GM18519 (cell line): ENCODE results near the gene SNX33.

Source experiments
- ATAC-seq: cut with Tn5 transposase; IDR thresholded peaks from one replicate; pipeline ENCODE4 v1.9.1; 2021; ENCODE audit warnings: mild to moderate bottlenecking, moderate library complexity; ENCODE audit not compliant: unreplicated experiment, low FRiP score

The SNX33 gene

GRCh38 chr15:75640483-75641178 is 7.1 kb upstream of the SNX33 start:
- peak; percentile 18 for ATAC-seq

- ATAC-seq, result no peak
These were observed 6.6 kb upstream of the SNX33 start for GRCh38 chr15:75641179-75641503.

DNA sequence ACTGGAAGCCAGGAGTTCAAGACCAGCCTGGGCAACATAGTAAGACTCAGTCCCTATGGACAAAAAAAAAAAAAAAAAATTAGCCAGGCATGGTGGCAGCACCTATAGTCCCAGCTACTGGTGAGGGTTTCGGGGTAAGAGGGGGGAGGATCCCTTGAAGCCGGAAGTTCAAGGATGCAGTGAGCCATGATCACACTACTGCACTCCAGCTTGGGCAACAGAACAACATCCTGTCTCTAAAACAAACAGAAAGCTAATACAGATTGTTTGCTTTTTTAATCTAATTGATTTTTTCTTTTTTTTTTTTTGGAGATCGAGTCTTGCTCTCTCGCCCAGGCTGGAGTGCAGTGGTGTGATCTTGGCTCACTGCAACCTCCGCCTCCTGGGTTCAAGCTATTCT is 6.1 kb upstream of the SNX33 start:
- ATAC-seq, result no peak

- ATAC-seq, result no peak
These were observed 3.3 kb upstream of the SNX33 start for GRCh38 chr15:75644376-75644775.

- ATAC-seq, result no peak
These were observed 1.4 kb upstream of the SNX33 start for GRCh38 chr15:75646112-75646943.

DNA sequence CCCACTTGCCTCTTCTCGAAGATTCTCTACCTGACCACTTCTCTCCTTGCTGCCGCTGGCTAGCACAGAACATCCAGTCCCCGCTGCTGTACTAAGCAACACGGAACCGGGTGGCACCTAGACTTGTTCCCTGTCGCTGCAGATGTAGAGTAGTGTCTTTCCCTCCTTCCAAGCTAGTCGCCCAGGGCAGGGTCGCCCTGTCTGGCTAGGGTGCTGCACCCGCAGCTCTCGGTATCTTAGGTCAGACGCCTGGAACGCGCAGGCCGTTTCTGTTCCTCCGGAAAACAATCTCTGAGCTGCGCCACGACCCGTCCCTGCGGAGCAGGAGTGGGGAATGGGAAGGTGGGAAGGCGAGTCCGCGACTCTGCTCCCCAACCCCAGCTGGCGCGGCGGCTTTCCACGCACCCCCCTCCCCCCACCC is 758 bp upstream of the SNX33 start:
- no peak for ATAC-seq

DNA sequence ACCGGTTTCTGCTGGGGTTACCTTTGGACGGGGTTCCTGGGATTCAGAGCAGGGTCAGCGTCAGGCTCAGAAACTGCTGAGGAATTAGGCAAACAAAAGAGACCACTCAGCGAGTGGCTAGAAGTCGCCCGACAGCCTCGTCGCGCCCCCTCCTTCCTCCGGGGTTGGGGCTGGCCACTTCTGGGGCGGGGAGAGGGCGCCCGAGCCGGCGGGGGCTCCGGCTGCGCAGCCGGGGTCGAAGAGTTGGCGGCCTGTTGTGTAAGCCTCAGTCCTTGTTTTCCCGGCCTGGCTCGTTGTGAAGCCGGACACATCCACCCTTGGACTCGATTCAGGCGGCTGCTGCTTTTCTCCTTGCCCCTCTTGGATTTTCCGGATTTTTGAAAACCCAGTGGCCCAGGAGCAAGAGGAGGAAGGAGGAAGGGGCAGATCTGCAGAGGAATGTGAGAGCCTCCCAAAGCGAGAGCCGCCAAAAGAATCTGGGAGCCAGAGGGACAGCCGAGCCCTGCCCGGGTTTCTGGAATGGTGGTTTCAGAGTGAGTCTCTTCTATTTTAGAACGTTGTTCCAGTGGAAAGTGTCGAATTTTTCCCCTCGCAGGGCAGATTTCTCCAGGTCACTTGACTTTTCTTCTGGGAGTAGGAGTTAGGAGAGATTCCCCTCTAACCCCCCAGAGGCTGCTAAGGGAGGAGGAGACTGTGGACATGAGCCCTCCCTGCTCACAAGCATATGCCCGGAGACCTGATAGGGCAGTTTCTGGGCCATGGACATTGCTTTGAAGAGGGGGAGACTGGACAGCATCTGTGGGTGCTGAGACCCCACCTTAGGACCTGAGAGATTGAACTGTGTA is 666 bp downstream of the SNX33 start:
- no peak for ATAC-seq

DNA sequence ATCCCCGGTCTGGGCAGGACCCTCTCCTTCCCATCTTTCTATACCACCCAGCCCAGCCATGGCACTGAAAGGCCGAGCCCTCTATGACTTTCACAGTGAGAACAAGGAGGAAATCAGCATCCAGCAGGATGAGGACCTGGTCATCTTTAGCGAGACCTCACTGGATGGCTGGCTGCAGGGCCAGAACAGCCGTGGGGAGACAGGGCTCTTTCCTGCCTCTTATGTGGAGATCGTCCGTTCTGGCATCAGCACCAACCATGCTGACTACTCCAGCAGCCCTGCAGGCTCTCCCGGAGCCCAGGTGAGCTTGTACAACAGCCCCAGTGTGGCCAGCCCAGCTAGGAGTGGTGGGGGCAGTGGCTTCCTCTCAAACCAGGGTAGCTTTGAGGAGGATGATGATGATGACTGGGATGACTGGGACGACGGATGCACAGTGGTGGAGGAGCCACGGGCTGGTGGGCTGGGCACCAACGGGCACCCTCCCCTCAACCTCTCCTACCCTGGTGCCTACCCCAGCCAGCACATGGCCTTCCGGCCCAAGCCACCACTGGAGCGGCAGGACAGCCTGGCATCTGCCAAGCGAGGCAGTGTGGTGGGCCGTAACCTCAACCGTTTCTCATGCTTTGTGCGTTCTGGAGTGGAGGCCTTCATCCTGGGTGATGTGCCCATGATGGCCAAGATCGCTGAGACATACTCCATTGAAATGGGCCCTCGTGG is 1.5 kb downstream of the SNX33 start:
- ATAC-seq, result no peak

DNA sequence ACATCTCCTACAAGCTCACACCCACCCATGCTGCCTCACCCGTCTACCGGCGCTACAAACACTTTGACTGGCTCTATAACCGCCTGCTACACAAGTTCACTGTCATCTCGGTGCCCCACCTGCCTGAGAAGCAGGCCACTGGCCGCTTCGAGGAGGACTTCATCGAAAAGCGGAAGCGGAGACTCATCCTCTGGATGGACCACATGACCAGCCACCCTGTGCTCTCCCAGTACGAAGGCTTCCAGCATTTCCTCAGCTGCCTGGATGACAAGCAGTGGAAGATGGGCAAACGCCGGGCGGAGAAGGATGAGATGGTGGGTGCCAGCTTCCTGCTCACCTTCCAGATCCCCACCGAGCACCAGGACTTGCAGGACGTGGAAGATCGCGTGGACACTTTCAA is 2.1 kb downstream of the SNX33 start:
- ATAC-seq, result no peak

DNA sequence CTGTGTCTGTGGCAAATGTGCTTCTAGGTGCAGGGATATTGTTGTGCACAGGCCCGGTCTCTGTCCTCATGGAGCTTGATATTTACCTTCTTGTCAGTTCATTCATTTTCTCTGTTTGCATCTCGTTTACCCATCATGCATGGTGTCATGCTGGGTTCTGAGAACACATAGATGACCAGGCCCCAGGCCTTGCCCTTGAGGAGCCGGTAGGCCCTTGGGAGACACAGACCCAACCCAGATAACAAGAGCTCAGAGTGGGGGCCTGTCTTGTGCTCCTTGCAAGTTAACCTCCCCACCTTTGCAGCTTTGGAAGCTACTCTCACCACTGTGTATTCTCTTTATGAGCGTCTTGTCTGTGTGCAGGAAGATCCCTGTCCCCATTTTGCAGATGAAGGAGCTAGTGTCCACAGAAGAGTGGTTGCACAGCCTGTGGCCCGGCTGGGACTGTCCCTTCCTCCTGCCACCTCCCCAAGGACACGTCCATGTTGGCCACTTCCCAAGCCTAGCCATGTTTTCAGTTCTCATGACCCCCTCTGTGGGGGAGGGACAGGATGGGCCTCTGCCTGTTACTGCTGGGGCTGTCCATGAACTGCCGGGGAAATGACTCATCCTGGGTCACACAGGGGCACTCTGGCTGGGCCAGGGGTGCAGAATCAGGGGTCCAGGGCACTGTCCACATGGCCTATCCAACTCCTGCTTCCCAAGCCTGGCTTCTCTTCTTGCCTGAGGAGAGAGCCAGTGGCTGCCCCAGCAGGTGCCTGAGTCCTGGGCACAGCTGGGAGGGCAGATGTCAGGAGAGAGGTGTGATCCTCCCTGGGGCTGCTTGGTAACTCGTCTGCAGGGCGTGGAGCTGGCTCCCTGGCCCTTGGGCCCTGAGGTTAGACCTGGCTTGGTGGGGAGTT is 3.4 kb downstream of the SNX33 start:
- ATAC-seq, result no peak

GRCh38 chr15:75651810-75652543 is 4.3 kb downstream of the SNX33 start:
- ATAC-seq, result no peak

- ATAC-seq, result no peak
These were observed 5.7 kb downstream of the SNX33 start for GRCh38 chr15:75653347-75653913.

GRCh38 chr15:75654201-75654907 is 6.6 kb downstream of the SNX33 start:
- no peak for ATAC-seq

DNA sequence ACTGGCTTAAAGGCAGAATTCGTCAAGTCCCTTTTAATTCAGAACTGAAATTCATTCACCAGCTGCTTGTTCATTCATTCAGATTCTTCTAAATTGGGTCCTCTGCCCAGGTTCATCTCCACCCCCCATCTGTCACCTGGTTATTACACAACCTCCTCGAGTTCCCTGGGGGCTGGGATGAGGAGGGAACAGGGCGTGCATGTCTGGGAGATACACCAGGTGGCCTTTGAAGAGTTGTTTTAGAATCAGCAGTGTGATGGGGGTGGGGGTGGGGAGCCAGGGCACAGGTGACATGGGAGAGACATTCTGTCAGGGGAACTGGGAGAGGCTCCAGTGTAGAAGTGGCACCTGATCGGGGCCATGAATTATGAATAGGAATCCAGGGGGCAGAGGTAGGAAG is 8.2 kb downstream of the SNX33 start:
- no peak for ATAC-seq

- no peak for ATAC-seq
These were observed 8.6 kb downstream of the SNX33 start for GRCh38 chr15:75656331-75656730.

GRCh38 chr15:75656813-75657212 is 9.1 kb downstream of the SNX33 start:
- no peak for ATAC-seq

DNA sequence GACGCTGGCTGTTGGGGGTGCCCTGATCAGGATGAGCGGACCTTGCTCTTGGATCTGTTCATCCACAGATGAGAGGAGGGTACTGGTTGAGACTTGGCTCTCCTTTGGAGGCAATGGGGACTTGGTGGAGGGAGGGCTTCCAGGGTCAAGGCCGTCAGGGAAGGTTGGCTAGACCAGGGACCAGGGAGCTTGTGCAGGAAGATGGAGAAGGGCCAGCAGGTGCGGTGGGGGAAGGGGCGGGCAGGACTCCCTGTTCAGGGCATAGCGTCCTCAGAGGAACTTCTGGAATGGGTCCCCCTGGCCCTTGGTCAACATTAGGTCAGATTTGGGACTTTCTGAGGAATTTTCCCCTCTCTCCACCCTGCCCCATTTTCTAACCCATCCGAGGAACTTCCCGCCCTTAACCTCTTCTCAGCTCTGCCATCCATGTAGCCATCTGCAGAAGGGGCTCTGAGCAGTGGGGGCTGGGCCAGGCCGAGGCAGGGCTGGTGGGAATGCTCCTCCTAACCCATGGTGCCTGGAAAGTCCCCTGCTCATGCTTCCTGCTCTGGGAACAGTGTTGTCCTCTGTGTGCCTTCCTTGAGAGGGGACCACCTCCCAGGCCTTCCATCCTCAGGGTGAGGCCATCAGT is 11.5 kb downstream of the SNX33 start:
- no peak for ATAC-seq
